K562 (cell line): ENCODE measurements around the gene KCNJ8. TPM values are rescaled to one million over a fixed set of nuclear protein-coding genes. Genes with fewer than 3 reads are reported as not detected.

Source experiments
- ATAC-seq: fragments of 200-7000 bp; cut with Tn5 transposase; 3 replicates; pipeline ENCODE4 v1.9.1; 2020; ENCODE audit warnings: moderate library complexity
- BruUV-seq: library from RNA; stranded (reverse); fragments of 400-500 nt; replicated peaks from 2 replicates; lab custom pipeline; 2021; lab: Mats Ljungman, UMichigan
- CTCF ChIA-PET: fragments of 300-600 bp; formaldehyde crosslinking; extraction: SDS; loops from one replicate; lab custom pipeline; 2021; ENCODE audit warnings: low intra/inter-chr PET ratio; lab: Yijun Ruan, JAX
- POLR2A ChIA-PET: fragments of 300-600, 350-650 bp; sonication (Branson Sonifier 250); formaldehyde crosslinking; extraction: SDS; loops from one replicate; lab custom pipeline; 2021; ENCODE audit warnings: antibody characterized with exemption, inconsistent platforms; lab: Yijun Ruan, JAX
- DNase-seq, 4 experiments: peaks; one replicate each; pipeline versions ENCODE4 v3.0.0 to v3.0.0-alpha.2; 2011 to 2018; ENCODE audit warnings: low spot score in 3 of 4, mixed read lengths in 3 of 4; ENCODE audit errors: extremely low read depth in 1 of 4
- FAIRE-seq: peaks from 2 replicates; lab custom pipeline; 2011; peaks lifted over from hg19 to GRCh38; lab: Jason Lieb, UNC
- H2AFZ ChIP-seq: 2 replicates; pipeline ENCODE4 v1.6.0; 2011; ENCODE audit warnings: low read depth, low read length, control low read depth, inconsistent platforms
- H3K27ac ChIP-seq: fragments of 200-600 bp; 3 replicates; pipeline ENCODE4 v1.8.0; 2011; ENCODE audit warnings: low read depth, mild to moderate bottlenecking, control low read depth, inconsistent platforms, low read length, moderate library complexity, mixed read lengths; ENCODE audit errors: extremely low read depth
- H3K27me3 ChIP-seq, 2 experiments: fragments of 300-600 bp in 1 of 2; 2 replicates in 1 of 2; 3 replicates in 1 of 2; pipeline versions ENCODE4 v1.6.0 to v1.8.0; 2011; ENCODE audit warnings: inconsistent platforms in 2 of 2, low read length in 2 of 2, mild to moderate bottlenecking in 1 of 2, mixed read lengths in 1 of 2, moderate library complexity in 1 of 2; ENCODE audit not compliant: control insufficient read depth in 2 of 2, insufficient read depth in 2 of 2
- H3K36me3 ChIP-seq: fragments of 300-600 bp; 3 replicates; pipeline ENCODE4 v1.8.0; 2011; ENCODE audit warnings: mild to moderate bottlenecking, low read length, inconsistent platforms; ENCODE audit not compliant: control insufficient read depth, insufficient read depth
- H3K4me1 ChIP-seq, 2 experiments: fragments of 200-600 bp in 1 of 2; replicated peaks in 1 of 2; 2 replicates in 1 of 2; 3 replicates in 1 of 2; pipeline versions ENCODE4 v1.5.1 to v1.8.0; 2011; ENCODE audit warnings: inconsistent platforms in 2 of 2, low read length in 2 of 2, mild to moderate bottlenecking in 1 of 2, mixed read lengths in 1 of 2, moderate library complexity in 1 of 2; ENCODE audit not compliant: control insufficient read depth in 2 of 2, insufficient read depth in 2 of 2
- H3K4me2 ChIP-seq: 2 replicates; pipeline ENCODE4 v1.6.1; 2011; ENCODE audit warnings: low read length, control low read depth, inconsistent platforms, mixed read lengths; ENCODE audit not compliant: insufficient read depth
- H3K4me3 ChIP-seq: fragments of 200-600 bp; sonication (generic), shearing (Covaris generic); 2 replicates; pipeline ENCODE4 v1.5.1; 2016; ENCODE audit warnings: control low read depth, inconsistent platforms
- H3K79me2 ChIP-seq: fragments of 200-600 bp; 3 replicates; pipeline ENCODE4 v1.8.0; 2011; ENCODE audit warnings: low read length, inconsistent platforms; ENCODE audit not compliant: control insufficient read depth, insufficient read depth
- H3K9ac ChIP-seq, 2 experiments: 2 replicates each; pipeline versions ENCODE4 v1.6.0 to v1.6.1; 2011; ENCODE audit warnings: low read depth in 2 of 2, low read length in 2 of 2, control low read depth in 1 of 2, inconsistent platforms in 1 of 2, mild to moderate bottlenecking in 1 of 2, mixed read lengths in 1 of 2; ENCODE audit not compliant: insufficient read depth in 1 of 2
- H3K9me1 ChIP-seq: one replicate; pipeline ENCODE4 v1.6.0; 2011; ENCODE audit warnings: inconsistent platforms, mild to moderate bottlenecking, low read length, moderate library complexity; ENCODE audit not compliant: control insufficient read depth, insufficient read depth
- H3K9me3 ChIP-seq: replicated peaks from 2 replicates; pipeline ENCODE4 v1.5.1; 2011; ENCODE audit warnings: low read depth, low read length, inconsistent platforms; ENCODE audit not compliant: control insufficient read depth, insufficient read depth
- H4K20me1 ChIP-seq: replicated peaks from 2 replicates; pipeline ENCODE4 v1.6.1; 2011; ENCODE audit warnings: low read length, inconsistent platforms, mixed read lengths; ENCODE audit not compliant: control insufficient read depth, insufficient read depth
- CBX5 ChIP-seq: IDR thresholded peaks from 2 replicates; pipeline ENCODE4 v1.6.1; 2014; ENCODE audit warnings: low read depth, borderline replicate concordance
- CREB3L1 ChIP-seq: fragments of 450-650 bp; IDR thresholded peaks from 2 replicates; pipeline ENCODE4 v1.6.1; 2014; ENCODE audit warnings: low read depth, mild to moderate bottlenecking, moderate library complexity, borderline replicate concordance
- FOXA1 ChIP-seq: fragments of 450-650 bp; IDR thresholded peaks from 2 replicates; pipeline ENCODE4 v1.6.1; 2016; ENCODE audit warnings: mild to moderate bottlenecking, borderline replicate concordance
- HOMEZ ChIP-seq: fragments of 250-450 bp; sonication (Bioruptor Pico); IDR thresholded peaks from 2 replicates; pipeline ENCODE4 v1.4.0; 2020; ENCODE audit warnings: mild to moderate bottlenecking, moderate library complexity
- MLX ChIP-seq, 2 experiments: fragments of 450-650 bp in 1 of 2; sonication (generic) in 1 of 2; formaldehyde crosslinking; conservative IDR thresholded peaks; 2 replicates each; pipeline versions ENCODE4 v1.4.0 to v1.8.1; 2020 to 2022; ENCODE audit warnings: mild to moderate bottlenecking in 1 of 2, missing genetic modification reagents in 1 of 2
- POLR3A ChIP-seq: IDR thresholded peaks from 2 replicates; pipeline ENCODE4 v1.6.1; 2011; ENCODE audit warnings: borderline replicate concordance, mild to moderate bottlenecking, moderate library complexity; ENCODE audit not compliant: insufficient read length, insufficient read depth; ENCODE audit errors: extremely low read depth
- PYGO2 ChIP-seq: fragments of 450-650 bp; IDR thresholded peaks from 2 replicates; pipeline ENCODE4 v1.6.1; 2016; ENCODE audit warnings: mild to moderate bottlenecking, missing genetic modification characterization, moderate library complexity, missing compliant biosample characterization
- THRA ChIP-seq: fragments of 450-650 bp; IDR thresholded peaks from 2 replicates; pipeline ENCODE4 v1.6.1; 2017; ENCODE audit warnings: mild to moderate bottlenecking, moderate library complexity
- ZNF354B ChIP-seq: fragments of 250-450 bp; sonication (Bioruptor Pico); IDR thresholded peaks from 2 replicates; pipeline ENCODE4 v1.4.0; 2020
- WGBS: fragments of 100-300 bp; shearing (Covaris generic); methylation state at CpG from one replicate; pipeline ENCODE4 v1.1.6; 2016; ENCODE audit warnings: low coverage, mixed read lengths; ENCODE audit not compliant: insufficient coverage; ENCODE audit errors: missing lambda C conversion rate; 5-methylcytosine and 5-hydroxymethylcytosine counted together
- in situ Hi-C: fragments of 300-500 bp; cut with MboI; formaldehyde crosslinking; loops from 4 replicates; pipeline ENCODE4 v1.15.0; 2018; ENCODE audit warnings: inconsistent platforms, mixed read lengths
- intact Hi-C: fragments of 100-400 bp; cut with micrococcal nuclease; formaldehyde crosslinking; loops from 2 replicates; pipeline ENCODE4 v1.14.2; 2022
- polyA plus RNA-seq, 8 experiments: library from polyadenylated mRNA; depleted of rRNA in 4 of 8; stranded (reverse) in 5 of 8; unstranded in 3 of 8; fragments of >200 nt; fragmentation: Nextera tagmentation in 2 of 8; fragmentation: Illumina TruSeq in 1 of 8; extraction: Ambion mirVana in 2 of 8; extraction: Trizol in 1 of 8; gene quantifications; 2 replicates each; pipeline versions ENCODE4 v1.2.1 to v1.2.3, GENCODE V29; 2011 to 2014; ENCODE audit warnings: inconsistent platforms in 1 of 8, missing spikeins in 1 of 8
- total RNA-seq, 7 experiments: library from RNA; depleted of rRNA in 6 of 7; stranded (reverse); fragments of >200 nt in 6 of 7; fragmentation: Illumina TruSeq in 2 of 7; extraction: Trizol in 2 of 7; gene quantifications; 2 replicates each; pipeline versions ENCODE4 v1.2.1 to v1.2.3, GENCODE V29; 2011 to 2021; ENCODE audit warnings: low replicate concordance in 1 of 7

KCNJ8 gene
- total and polyA plus RNA-seq, 9 of the 15 experiments (the other 6 are each of a cell fraction or from before 2014, with no cell fraction given): 0.28 to 3.6 (median 1.1) TPM

GRCh38 chr12:21814327-21814726 lies 39.8 kb upstream of the KCNJ8 start:
- Histone ChIP-seq H3K4me1 (no peaks in the 10 kb centered on the region), H3K4me2 (no peak overlapping the region), H4K20me1 (no peaks in the 10 kb centered on the region), H3K9ac (no peak overlapping the region), H2AFZ (no peak overlapping the region), H3K27ac (no peak overlapping the region), H3K4me3 (no peak overlapping the region), H3K27me3 (no peaks in the 10 kb centered on the region), H3K9me1 (no peaks in the 10 kb centered on the region), H3K36me3 (no peaks in the 10 kb centered on the region), H3K79me2 (no peaks in the 10 kb centered on the region), H3K9me3 (no peaks in the 10 kb centered on the region)
- 21% methylated on average over 2 of the region's 2 CpGs for WGBS
- TF ChIP-seq MLX (CRISPR knock-in tag; conservative IDR thresholded peaks at IDR 0.05): no peak
- no peak for TF ChIP-seq THRA
- no peak for TF ChIP-seq CREB3L1
- TF ChIP-seq CBX5: no peak
- no peak for TF ChIP-seq ZNF354B (CRISPR knock-in tag)
- no peak for TF ChIP-seq HOMEZ (CRISPR knock-in tag)
- TF ChIP-seq POLR3A: no peak
- no peak for TF ChIP-seq FOXA1
- TF ChIP-seq PYGO2 (tag): no peak
- CTCF ChIA-PET: no interaction called here
- FAIRE-seq (no peak), ATAC-seq (no peak), DNase-seq (no peak)
- no TSS peak for BruUV-seq
- intact Hi-C loops (no loop called here), in situ Hi-C loops (no loop called here)
- POLR2A ChIA-PET: no interaction called here
